ENCODE measurements around the gene GFPT2.

DNA sequence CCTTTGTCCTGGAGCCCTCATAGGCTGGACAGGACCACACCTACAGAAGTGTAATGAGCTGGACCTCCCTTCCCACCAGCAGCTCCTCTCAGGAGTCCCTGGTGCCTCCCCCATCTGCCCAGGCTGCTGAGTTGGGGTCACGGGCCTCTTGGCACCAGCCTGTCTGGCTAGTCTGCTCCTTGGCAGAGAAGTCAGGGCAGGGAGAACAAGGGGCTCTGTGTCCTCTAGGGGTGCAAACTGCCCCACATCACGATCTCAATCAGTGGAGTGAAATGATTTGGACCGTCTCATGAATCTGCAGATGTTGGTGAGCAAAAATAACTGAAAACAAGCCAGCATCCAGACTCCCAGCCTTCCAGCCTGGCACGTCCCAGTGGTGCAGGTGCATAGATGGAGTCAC, 14.9 kb upstream of the GFPT2 start:
- TF ChIP-seq EZH2 (IDR thresholded peaks at IDR 0.05; ENCODE audit: low read depth, low read length, severe bottlenecking), result no peak
- no peak for TF ChIP-seq EP300 (IDR thresholded peaks at IDR 0.05; ENCODE audit: borderline replicate concordance in 1 of 2, low read depth in 2 of 2, low read length in 2 of 2)

All from H1 (cell line).